Ovary (tissue), 3 donors: Measurements from ENCODE around the gene DPY19L2.
"Not testable (repeated sequence)": the region's sequence is repeated elsewhere in the genome, so short reads cannot be mapped to it uniquely, and the experiment has no call there.

ENCODE experiments used
- CTCF ChIP-seq, 3 donors: fragments of 450-650 bp in 2 of 3; fragments of 200-600 bp in 1 of 3; IDR thresholded peaks; one replicate each; pipeline versions ENCODE4 v1.5.1 to v1.8.0; 2016 to 2022; ENCODE audit warnings: antibody characterized with exemption in 3 of 3, mild to moderate bottlenecking in 1 of 3
- EP300 ChIP-seq: sonication (generic); formaldehyde crosslinking; IDR thresholded peaks from one replicate; pipeline ENCODE4 v1.6.1; 2017; ENCODE audit warnings: antibody characterized with exemption
- POLR2A ChIP-seq: fragments of 450-650 bp; IDR thresholded peaks from one replicate; pipeline ENCODE4 v1.6.1; 2017; ENCODE audit warnings: antibody characterized with exemption, mild to moderate bottlenecking, moderate library complexity
- donor health status: DM: no; HTN: no; CAD: no.

- TF ChIP-seq CTCF (IDR thresholded peaks at IDR 0.05); POLR2A; EP300: not testable (repeated sequence)
Observed at GRCh38 chr12:63572038-63572437, 96.3 kb downstream of the DPY19L2 start.
